SK-N-SH (cell line): Measurements from ENCODE around the gene SRSF2. TPM values are rescaled to one million over a fixed set of nuclear protein-coding genes. Genes with fewer than 3 reads are reported as not detected.

Source experiments
- CTCF ChIA-PET: fragments of 300-600, 350-600 bp; formaldehyde crosslinking; extraction: SDS; loops from one replicate; lab custom pipeline; 2021; lab: Yijun Ruan, JAX
- POLR2A ChIA-PET: fragments of 350-600 bp; sonication (Branson Sonifier 250); formaldehyde crosslinking; extraction: SDS; loops from one replicate; lab custom pipeline; 2020; ENCODE audit warnings: antibody characterized with exemption, inconsistent platforms; lab: Yijun Ruan, JAX
- DNase-seq: peaks from one replicate; pipeline ENCODE4 v3.0.0; 2012
- H2AFZ ChIP-seq: fragments of 200-600 bp; sonication (generic); 2 replicates; pipeline ENCODE4 v1.8.1; 2016; ENCODE audit warnings: antibody characterized with exemption, mild to moderate bottlenecking, low read depth
- H3F3A ChIP-seq: fragments of 200-600 bp; sonication (generic); replicated peaks from 2 replicates; pipeline ENCODE3; 2016; ENCODE audit warnings: antibody characterized with exemption, mild to moderate bottlenecking; ENCODE audit not compliant: insufficient read depth
- H3K27ac ChIP-seq, 2 experiments: fragments of 200-500 bp in 1 of 2; fragments of 200-600 bp in 1 of 2; sonication (Bioruptor generic) in 1 of 2; sonication (generic), shearing (Covaris generic) in 1 of 2; 2 replicates each; pipeline versions ENCODE4 v1.5.1 to v1.6.1; 2014 to 2016; ENCODE audit warnings: low read depth in 2 of 2, inconsistent platforms in 1 of 2, low read length in 1 of 2, mild to moderate bottlenecking in 1 of 2, mixed read lengths in 1 of 2
- H3K27me3 ChIP-seq: fragments of 200-600 bp; sonication (generic), shearing (Covaris generic); 2 replicates; pipeline ENCODE4 v1.6.1; 2016; ENCODE audit warnings: mixed run types; ENCODE audit not compliant: insufficient read depth
- H3K36me3 ChIP-seq, 2 experiments: fragments of 200-500 bp in 1 of 2; fragments of 200-600 bp in 1 of 2; sonication (Bioruptor generic) in 1 of 2; sonication (generic) in 1 of 2; replicated peaks in 1 of 2; 2 replicates each; pipeline versions ENCODE3 to v1.5.1; 2014 to 2016; ENCODE audit warnings: low read length in 1 of 2, mild to moderate bottlenecking in 1 of 2; ENCODE audit not compliant: insufficient read depth in 2 of 2, control insufficient read depth in 1 of 2
- H3K4me1 ChIP-seq, 2 experiments: fragments of 200-500 bp in 1 of 2; fragments of 200-600 bp in 1 of 2; sonication (Bioruptor generic) in 1 of 2; sonication (generic), shearing (Covaris generic) in 1 of 2; 2 replicates each; pipeline versions ENCODE4 v1.5.1 to v1.6.1; 2014 to 2016; ENCODE audit warnings: low read depth in 1 of 2, low read length in 1 of 2, mixed run types in 1 of 2; ENCODE audit not compliant: insufficient read depth in 2 of 2, control insufficient read depth in 1 of 2
- H3K4me2 ChIP-seq: fragments of 200-600 bp; sonication (generic), shearing (Covaris generic); 2 replicates; pipeline ENCODE4 v1.6.1; 2017; ENCODE audit warnings: mixed run types
- H3K4me3 ChIP-seq, 2 experiments: fragments of 200-500 bp in 1 of 2; fragments of 200-600 bp in 1 of 2; sonication (Bioruptor generic) in 1 of 2; sonication (generic), shearing (Covaris generic) in 1 of 2; 2 replicates each; pipeline versions ENCODE4 v1.5.1 to v1.8.1; 2014 to 2016; ENCODE audit warnings: low read depth in 2 of 2, inconsistent platforms in 1 of 2, low read length in 1 of 2, mild to moderate bottlenecking in 1 of 2, mixed read lengths in 1 of 2, moderate library complexity in 1 of 2
- H3K79me2 ChIP-seq: fragments of 200-600 bp; sonication (generic); 2 replicates; pipeline ENCODE4 v1.8.1; 2017; ENCODE audit warnings: mild to moderate bottlenecking; ENCODE audit not compliant: insufficient read depth
- H3K9ac ChIP-seq: fragments of 200-600 bp; sonication (generic); 2 replicates; pipeline ENCODE4 v1.6.1; 2017; ENCODE audit warnings: mixed run types
- H3K9me2 ChIP-seq: fragments of 200-600 bp; sonication (generic); 2 replicates; pipeline ENCODE4 v1.6.1; 2017; ENCODE audit warnings: mixed run types
- H3K9me3 ChIP-seq: fragments of 200-600 bp; sonication (generic); 2 replicates; pipeline ENCODE4 v1.6.1; 2017; ENCODE audit warnings: mixed run types, mild to moderate bottlenecking, moderate library complexity
- H4K20me1 ChIP-seq: fragments of 200-600 bp; sonication (generic); 2 replicates; pipeline ENCODE4 v1.6.1; 2017; ENCODE audit warnings: mild to moderate bottlenecking, mixed run types; ENCODE audit not compliant: insufficient read depth
- JUND ChIP-seq: IDR thresholded peaks from 2 replicates; pipeline ENCODE4 v1.4.0; 2012
- MEF2A ChIP-seq: IDR thresholded peaks from 2 replicates; pipeline ENCODE4 v1.4.0; 2012; ENCODE audit warnings: low read depth, borderline replicate concordance
- NFIC ChIP-seq: IDR thresholded peaks from 2 replicates; pipeline ENCODE4 v1.4.0; 2012; ENCODE audit warnings: borderline replicate concordance
- NRF1 ChIP-seq: IDR thresholded peaks from 2 replicates; pipeline ENCODE4 v1.6.1; 2012; ENCODE audit warnings: low read depth, mild to moderate bottlenecking, low read length
- RCOR1 ChIP-seq: fragments of 150-350 bp; IDR thresholded peaks from 2 replicates; pipeline ENCODE4 v1.6.1; 2017; ENCODE audit warnings: antibody characterized with exemption, low read length
- RFX5 ChIP-seq: IDR thresholded peaks from 2 replicates; pipeline ENCODE4 v1.6.1; 2012; ENCODE audit warnings: mild to moderate bottlenecking, improper control_type of control experiment, low read length
- SIN3A ChIP-seq: IDR thresholded peaks from 2 replicates; pipeline ENCODE4 v1.6.1; 2012; ENCODE audit warnings: low read depth, mild to moderate bottlenecking, low read length, moderate library complexity, borderline replicate concordance
- SMC3 ChIP-seq: IDR thresholded peaks from 2 replicates; pipeline ENCODE4 v1.6.1; 2012; ENCODE audit warnings: low read depth, low read length, improper control_type of control experiment
- TAF1 ChIP-seq: IDR thresholded peaks from 2 replicates; pipeline ENCODE4 v1.6.1; 2012; ENCODE audit warnings: low read depth, mild to moderate bottlenecking, low read length, moderate library complexity, borderline replicate concordance
- TEAD4 ChIP-seq: IDR thresholded peaks from 2 replicates; pipeline ENCODE4 v1.4.0; 2012; ENCODE audit warnings: mild to moderate bottlenecking, borderline replicate concordance; ENCODE audit not compliant: insufficient read depth
- YY1 ChIP-seq: IDR thresholded peaks from 2 replicates; pipeline ENCODE4 v1.4.0; 2012; ENCODE audit warnings: low read depth, mild to moderate bottlenecking
- WGBS: methylation state at CpG from one replicate; pipeline ENCODE4 v1.1.6; 2017; ENCODE audit warnings: low lambda C conversion rate; 5-methylcytosine and 5-hydroxymethylcytosine counted together
- polyA plus RNA-seq, 3 experiments: library from polyadenylated mRNA; depleted of rRNA; stranded (reverse); fragments of >200 nt; gene quantifications; 2 replicates each; pipeline ENCODE4 v1.2.3, GENCODE V29; 2012
- TF ChIP-seq, protein P1 (sequence below): fragments of 200-600 bp; sonication (generic); IDR thresholded peaks from 2 replicates; pipeline ENCODE4 v1.6.1; 2017; ENCODE audit warnings: antibody characterized with exemption, mild to moderate bottlenecking, moderate library complexity
- TF ChIP-seq, protein P2 (sequence below): IDR thresholded peaks from 2 replicates; pipeline ENCODE4 v1.4.0; 2012; ENCODE audit warnings: low read depth, borderline replicate concordance
- TF ChIP-seq, protein P3 (sequence below): IDR thresholded peaks from 2 replicates; pipeline ENCODE4; 2012
- TF ChIP-seq, protein P4 (sequence below): IDR thresholded peaks from 2 replicates; pipeline ENCODE4 v1.4.0; 2012; ENCODE audit warnings: low read depth, borderline replicate concordance
- TF ChIP-seq, protein P5 (sequence below): IDR thresholded peaks from 2 replicates; pipeline ENCODE4 v1.6.1; 2012; ENCODE audit warnings: mild to moderate bottlenecking, low read depth, low read length, moderate library complexity

SRSF2 gene
- polyA plus RNA-seq, 1 of the 3 experiments (the other 2 are of a cell fraction): 211 TPM

DNA sequence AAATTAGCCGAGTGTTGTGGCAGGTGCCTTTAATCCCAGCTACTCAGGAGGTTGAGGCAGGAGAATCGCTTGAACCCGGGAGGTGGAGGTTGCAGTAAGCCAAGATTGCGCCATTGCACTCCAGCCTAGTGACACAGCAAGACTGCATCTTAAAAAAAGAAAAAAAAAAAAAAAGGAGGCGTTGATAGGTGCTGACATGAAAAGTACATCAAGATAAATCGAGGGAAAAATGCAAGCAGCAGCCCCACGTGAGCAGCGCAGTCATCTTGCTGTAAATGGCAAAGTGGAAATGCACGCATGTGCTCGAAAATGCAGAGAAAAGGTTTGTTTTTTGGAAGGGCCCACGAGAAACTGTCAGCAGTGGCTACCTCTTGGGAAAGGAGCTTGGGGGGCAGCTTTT, 47.3 kb downstream of the SRSF2 start:
- 92% methylated on average over 11 of the region's 11 CpGs for WGBS
- peaks cover under 1% of the 10 kb centered on the region for H3F3A ChIP-seq
- TF ChIP-seq, protein P1, sequence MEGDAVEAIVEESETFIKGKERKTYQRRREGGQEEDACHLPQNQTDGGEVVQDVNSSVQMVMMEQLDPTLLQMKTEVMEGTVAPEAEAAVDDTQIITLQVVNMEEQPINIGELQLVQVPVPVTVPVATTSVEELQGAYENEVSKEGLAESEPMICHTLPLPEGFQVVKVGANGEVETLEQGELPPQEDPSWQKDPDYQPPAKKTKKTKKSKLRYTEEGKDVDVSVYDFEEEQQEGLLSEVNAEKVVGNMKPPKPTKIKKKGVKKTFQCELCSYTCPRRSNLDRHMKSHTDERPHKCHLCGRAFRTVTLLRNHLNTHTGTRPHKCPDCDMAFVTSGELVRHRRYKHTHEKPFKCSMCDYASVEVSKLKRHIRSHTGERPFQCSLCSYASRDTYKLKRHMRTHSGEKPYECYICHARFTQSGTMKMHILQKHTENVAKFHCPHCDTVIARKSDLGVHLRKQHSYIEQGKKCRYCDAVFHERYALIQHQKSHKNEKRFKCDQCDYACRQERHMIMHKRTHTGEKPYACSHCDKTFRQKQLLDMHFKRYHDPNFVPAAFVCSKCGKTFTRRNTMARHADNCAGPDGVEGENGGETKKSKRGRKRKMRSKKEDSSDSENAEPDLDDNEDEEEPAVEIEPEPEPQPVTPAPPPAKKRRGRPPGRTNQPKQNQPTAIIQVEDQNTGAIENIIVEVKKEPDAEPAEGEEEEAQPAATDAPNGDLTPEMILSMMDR: no peak
- TF ChIP-seq, protein P2, sequence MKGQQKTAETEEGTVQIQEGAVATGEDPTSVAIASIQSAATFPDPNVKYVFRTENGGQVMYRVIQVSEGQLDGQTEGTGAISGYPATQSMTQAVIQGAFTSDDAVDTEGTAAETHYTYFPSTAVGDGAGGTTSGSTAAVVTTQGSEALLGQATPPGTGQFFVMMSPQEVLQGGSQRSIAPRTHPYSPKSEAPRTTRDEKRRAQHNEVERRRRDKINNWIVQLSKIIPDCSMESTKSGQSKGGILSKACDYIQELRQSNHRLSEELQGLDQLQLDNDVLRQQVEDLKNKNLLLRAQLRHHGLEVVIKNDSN: no peak
- TF ChIP-seq TAF1: no peak
- no peak for TF ChIP-seq NRF1
- TF ChIP-seq, protein P3, sequence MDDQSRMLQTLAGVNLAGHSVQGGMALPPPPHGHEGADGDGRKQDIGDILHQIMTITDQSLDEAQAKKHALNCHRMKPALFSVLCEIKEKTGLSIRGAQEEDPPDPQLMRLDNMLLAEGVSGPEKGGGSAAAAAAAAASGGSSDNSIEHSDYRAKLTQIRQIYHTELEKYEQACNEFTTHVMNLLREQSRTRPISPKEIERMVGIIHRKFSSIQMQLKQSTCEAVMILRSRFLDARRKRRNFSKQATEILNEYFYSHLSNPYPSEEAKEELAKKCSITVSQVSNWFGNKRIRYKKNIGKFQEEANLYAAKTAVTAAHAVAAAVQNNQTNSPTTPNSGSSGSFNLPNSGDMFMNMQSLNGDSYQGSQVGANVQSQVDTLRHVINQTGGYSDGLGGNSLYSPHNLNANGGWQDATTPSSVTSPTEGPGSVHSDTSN: no peak
- TF ChIP-seq MEF2A: no peak
- TF ChIP-seq, protein P4, sequence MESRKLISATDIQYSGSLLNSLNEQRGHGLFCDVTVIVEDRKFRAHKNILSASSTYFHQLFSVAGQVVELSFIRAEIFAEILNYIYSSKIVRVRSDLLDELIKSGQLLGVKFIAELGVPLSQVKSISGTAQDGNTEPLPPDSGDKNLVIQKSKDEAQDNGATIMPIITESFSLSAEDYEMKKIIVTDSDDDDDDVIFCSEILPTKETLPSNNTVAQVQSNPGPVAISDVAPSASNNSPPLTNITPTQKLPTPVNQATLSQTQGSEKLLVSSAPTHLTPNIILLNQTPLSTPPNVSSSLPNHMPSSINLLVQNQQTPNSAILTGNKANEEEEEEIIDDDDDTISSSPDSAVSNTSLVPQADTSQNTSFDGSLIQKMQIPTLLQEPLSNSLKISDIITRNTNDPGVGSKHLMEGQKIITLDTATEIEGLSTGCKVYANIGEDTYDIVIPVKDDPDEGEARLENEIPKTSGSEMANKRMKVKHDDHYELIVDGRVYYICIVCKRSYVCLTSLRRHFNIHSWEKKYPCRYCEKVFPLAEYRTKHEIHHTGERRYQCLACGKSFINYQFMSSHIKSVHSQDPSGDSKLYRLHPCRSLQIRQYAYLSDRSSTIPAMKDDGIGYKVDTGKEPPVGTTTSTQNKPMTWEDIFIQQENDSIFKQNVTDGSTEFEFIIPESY: no peak
- no peak for TF ChIP-seq RFX5
- TF ChIP-seq NFIC: no peak
- TF ChIP-seq RCOR1: no peak
- TF ChIP-seq YY1: no peak
- no peak for TF ChIP-seq JUND
- TF ChIP-seq, protein P5, sequence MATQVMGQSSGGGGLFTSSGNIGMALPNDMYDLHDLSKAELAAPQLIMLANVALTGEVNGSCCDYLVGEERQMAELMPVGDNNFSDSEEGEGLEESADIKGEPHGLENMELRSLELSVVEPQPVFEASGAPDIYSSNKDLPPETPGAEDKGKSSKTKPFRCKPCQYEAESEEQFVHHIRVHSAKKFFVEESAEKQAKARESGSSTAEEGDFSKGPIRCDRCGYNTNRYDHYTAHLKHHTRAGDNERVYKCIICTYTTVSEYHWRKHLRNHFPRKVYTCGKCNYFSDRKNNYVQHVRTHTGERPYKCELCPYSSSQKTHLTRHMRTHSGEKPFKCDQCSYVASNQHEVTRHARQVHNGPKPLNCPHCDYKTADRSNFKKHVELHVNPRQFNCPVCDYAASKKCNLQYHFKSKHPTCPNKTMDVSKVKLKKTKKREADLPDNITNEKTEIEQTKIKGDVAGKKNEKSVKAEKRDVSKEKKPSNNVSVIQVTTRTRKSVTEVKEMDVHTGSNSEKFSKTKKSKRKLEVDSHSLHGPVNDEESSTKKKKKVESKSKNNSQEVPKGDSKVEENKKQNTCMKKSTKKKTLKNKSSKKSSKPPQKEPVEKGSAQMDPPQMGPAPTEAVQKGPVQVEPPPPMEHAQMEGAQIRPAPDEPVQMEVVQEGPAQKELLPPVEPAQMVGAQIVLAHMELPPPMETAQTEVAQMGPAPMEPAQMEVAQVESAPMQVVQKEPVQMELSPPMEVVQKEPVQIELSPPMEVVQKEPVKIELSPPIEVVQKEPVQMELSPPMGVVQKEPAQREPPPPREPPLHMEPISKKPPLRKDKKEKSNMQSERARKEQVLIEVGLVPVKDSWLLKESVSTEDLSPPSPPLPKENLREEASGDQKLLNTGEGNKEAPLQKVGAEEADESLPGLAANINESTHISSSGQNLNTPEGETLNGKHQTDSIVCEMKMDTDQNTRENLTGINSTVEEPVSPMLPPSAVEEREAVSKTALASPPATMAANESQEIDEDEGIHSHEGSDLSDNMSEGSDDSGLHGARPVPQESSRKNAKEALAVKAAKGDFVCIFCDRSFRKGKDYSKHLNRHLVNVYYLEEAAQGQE: no peak
- no peak for TF ChIP-seq TEAD4
- TF ChIP-seq SIN3A: no peak
- TF ChIP-seq SMC3: no peak
- H3K9me2 ChIP-seq: no peaks in the 10 kb centered on the region
- no peak overlapping the region for H3K9ac ChIP-seq
- H3K9me3 ChIP-seq: no peaks in the 10 kb centered on the region
- peaks cover 11 to 18% of the 10 kb centered on the region in 2 experiments for H3K36me3 ChIP-seq
- DNase-seq: no peak
- H3K27me3 ChIP-seq: no peaks in the 10 kb centered on the region
- H2AFZ ChIP-seq: no peak overlapping the region
- H3K27ac ChIP-seq: no peak overlapping the region
- H3K4me3 ChIP-seq: no peak overlapping the region
- H4K20me1 ChIP-seq: peaks cover 35% of the 10 kb centered on the region
- peaks cover 63% of the 10 kb centered on the region for H3K79me2 ChIP-seq
- H3K4me2 ChIP-seq: no peak overlapping the region
- ChIA-PET CTCF (interaction anchor here (1.0 to 12.2 kb wide), 8 partner anchors 8 to 366 kb away, joined by 3 to 255 read pairs (median 10); partner anchors contain the start of gene MXRA7), POLR2A (no interaction called here)
- H3K4me1 ChIP-seq: peaks cover 0 to 15% of the 10 kb centered on the region in 2 experiments; a peak in 1 of 4 replicates
